Measurements from ENCODE around the gene FICD. TPM values are rescaled to one million over a fixed set of nuclear protein-coding genes. Genes with fewer than 3 reads are reported as not detected.

FICD gene
- total RNA-seq, 4 donors from 2014 or later, result 5.6 to 7.2 (median 6.5) TPM

DNA sequence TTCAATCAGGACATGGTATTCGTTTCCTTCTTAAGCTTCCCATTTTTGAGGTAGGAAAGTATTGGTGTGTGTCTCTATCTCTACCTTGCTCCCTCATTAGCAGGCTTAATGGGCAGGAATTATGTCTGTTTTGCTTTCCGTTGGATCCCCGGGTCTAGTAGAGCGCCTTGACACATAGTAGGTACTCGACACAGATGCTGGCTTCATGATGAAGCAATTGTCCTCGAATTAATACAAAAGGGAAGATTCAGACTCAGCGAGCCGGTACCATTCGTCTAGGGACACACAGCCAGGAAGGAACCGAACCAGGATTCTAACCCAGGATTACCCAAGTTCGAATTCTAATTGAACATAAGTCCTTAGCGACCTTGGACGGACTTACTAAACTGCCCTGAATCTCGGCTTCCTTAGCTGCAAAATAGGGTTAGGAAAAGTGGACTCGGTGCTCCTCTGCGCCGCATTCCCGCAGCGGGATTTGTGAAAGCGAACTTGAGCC lies 46.8 kb downstream of the FICD start:
- Histone ChIP-seq H3K36me3 (peaks cover 26 to 42% (median 34%) of the 10 kb centered on the region in 4 donors), H3K27me3 (no peaks in the 10 kb centered on the region), H3K27ac (replicated peaks in 1 of 4) (peak overlapping the region; percentile 93 to 95 (median 95)), H3K9me3 (no peaks in the 10 kb centered on the region), H3K4me1 (peaks cover 63 to 80% (median 78%) of the 10 kb centered on the region in 4 donors), H3K4me3 (peak overlapping the region; percentile 82 to 93 (median 84))
- TF ChIP-seq, protein P1, sequence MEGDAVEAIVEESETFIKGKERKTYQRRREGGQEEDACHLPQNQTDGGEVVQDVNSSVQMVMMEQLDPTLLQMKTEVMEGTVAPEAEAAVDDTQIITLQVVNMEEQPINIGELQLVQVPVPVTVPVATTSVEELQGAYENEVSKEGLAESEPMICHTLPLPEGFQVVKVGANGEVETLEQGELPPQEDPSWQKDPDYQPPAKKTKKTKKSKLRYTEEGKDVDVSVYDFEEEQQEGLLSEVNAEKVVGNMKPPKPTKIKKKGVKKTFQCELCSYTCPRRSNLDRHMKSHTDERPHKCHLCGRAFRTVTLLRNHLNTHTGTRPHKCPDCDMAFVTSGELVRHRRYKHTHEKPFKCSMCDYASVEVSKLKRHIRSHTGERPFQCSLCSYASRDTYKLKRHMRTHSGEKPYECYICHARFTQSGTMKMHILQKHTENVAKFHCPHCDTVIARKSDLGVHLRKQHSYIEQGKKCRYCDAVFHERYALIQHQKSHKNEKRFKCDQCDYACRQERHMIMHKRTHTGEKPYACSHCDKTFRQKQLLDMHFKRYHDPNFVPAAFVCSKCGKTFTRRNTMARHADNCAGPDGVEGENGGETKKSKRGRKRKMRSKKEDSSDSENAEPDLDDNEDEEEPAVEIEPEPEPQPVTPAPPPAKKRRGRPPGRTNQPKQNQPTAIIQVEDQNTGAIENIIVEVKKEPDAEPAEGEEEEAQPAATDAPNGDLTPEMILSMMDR (IDR thresholded peaks at IDR 0.05), result no peak
- TF ChIP-seq POLR2A (IDR thresholded peaks at IDR 0.05; ENCODE audit: low read depth), result no peak
- TF ChIP-seq POLR2AphosphoS5 (IDR thresholded peaks at IDR 0.05), result no peak
- DNase-seq (ENCODE audit: extremely low spot score), result no peak
- intact Hi-C loops (cut with DNase I), result loop anchor here (5.0 kb wide), 1 partner anchor 290 kb away; no protein-coding TSS in a partner anchor
- under 1% methylated on average over 20 of the region's 20 CpGs for whole genome bisulfite sequencing

DNA sequence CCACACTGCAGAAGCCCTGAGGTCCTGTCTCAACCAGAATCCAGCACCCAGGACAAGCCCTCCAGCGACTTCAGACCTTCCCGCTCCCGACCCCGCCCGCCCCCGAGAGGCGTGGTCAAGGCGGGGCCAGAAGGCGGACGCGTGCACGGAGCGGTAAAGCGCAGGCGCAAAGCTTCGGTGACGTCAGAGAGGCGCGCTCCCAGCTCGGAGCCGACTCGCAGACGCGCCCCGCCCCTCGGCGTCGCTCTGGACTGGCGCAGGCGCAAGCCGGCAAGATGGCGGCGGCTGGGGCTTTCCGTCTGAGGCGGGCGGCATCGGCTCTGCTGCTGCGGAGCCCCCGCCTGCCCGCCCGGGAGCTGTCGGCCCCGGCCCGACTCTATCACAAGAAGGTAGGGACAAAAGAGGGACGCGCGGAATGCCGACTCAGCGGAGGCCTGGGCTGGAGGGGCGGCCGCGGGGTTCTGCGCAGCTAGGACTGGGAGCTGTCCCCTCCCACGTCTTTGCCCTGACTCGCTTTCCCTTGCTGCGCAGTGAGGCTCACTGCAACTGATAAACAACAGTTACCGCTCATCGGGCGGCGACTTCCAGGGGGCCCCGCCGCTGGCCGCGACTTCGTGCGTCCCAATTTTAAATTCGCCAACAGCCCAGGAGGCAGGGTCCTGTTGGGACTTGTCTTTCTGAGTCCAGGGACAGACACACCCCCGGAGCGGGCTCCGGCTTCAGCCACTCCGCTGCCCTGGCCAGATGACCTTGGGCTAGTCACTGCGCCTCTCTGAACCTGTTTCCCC lies 47.5 kb downstream of the FICD start, which contains the start of gene ISCU:
TSS of gene ISCU (plus strand) at position 249 of the 788 bp plus-strand sequence. CDS start at position 276, 27 bp downstream.
- H3K36me3 ChIP-seq, result peaks cover 32 to 45% (median 39%) of the 10 kb centered on the region in 4 donors
- no peaks in the 10 kb centered on the region for H3K27me3 ChIP-seq
- TF ChIP-seq, protein P1 (IDR thresholded peaks at IDR 0.05), result peak in 1 of 3 experiments; percentile 6
- TF ChIP-seq POLR2AphosphoS5 (IDR thresholded peaks at IDR 0.05) (peak; percentile 93 to 98), POLR2A (IDR thresholded peaks at IDR 0.05; ENCODE audit: low read depth) (peak; percentile 92), EP300 (IDR thresholded peaks at IDR 0.05) (no peak)
- peak within 1 kb of the TSS; percentile 82 to 93 (median 84) for H3K4me3 ChIP-seq
- intact Hi-C loops (cut with DNase I), result loop anchor here (1.0 to 5.0 kb wide), 2 partner anchors 56 to 290 kb away; no protein-coding TSS in a partner anchor
- H3K4me1 ChIP-seq, result peaks cover 59 to 80% (median 74%) of the 10 kb centered on the region in 4 donors
- peak; percentile 98 for DNase-seq (ENCODE audit: extremely low spot score)
- H3K27ac ChIP-seq (replicated peaks in 1 of 4), result peak within 1 kb of the TSS; percentile 93 to 95 (median 95)
- H3K9me3 ChIP-seq, result no peaks in the 10 kb centered on the region
- WGBS, result 0% methylated on average over 8 of the region's 72 CpGs

DNA sequence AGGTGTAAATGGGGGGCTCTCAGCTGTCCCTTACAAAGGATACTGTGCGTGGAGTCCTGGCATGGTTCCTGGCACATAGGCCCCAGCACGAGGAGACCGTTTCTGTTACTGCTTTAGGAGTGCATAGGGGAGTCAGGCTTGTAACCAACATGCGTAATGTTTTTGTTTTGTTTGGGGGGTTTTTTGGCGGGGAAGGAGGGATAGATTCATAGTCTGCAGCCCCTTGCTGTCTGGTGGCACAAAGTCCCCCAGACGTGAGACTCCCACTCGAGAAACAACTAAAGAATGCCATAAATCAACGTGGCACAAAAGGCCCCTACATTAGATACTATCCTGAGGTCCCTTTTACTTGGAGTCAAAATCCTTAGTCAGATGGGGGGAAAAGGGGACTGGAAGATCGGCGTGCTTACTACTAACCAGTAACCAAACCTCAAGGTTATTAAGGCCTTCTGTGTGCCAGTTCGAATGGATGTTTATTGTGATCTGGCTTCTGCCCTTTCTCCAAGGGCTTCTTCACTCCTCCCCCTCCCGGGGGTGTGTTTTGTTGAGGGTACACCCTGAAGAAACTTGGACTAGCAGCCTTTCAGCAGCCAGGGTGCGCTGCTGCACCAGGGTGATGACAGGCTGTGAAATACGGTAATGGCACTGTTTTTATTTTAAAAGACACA lies 48.2 kb downstream of the FICD start:
- Histone ChIP-seq H3K4me1 (peaks cover 61 to 78% (median 71%) of the 10 kb centered on the region in 4 donors), H3K27me3 (no peaks in the 10 kb centered on the region), H3K9me3 (no peaks in the 10 kb centered on the region), H3K36me3 (peaks cover 39 to 47% (median 43%) of the 10 kb centered on the region in 4 donors), H3K27ac (replicated peaks in 1 of 4) (peak overlapping the region; percentile 93 to 95 (median 95)), H3K4me3 (peak overlapping the region; percentile 82 to 93 (median 84))
- intact Hi-C loops (cut with DNase I), result loop anchor here (1.0 to 5.0 kb wide), 2 partner anchors 55 to 289 kb away; no protein-coding TSS in a partner anchor
- TF ChIP-seq EP300 (IDR thresholded peaks at IDR 0.05), result no peak
- no peak for TF ChIP-seq POLR2A (IDR thresholded peaks at IDR 0.05; ENCODE audit: low read depth)
- peak; percentile 72 to 81 for TF ChIP-seq POLR2AphosphoS5 (IDR thresholded peaks at IDR 0.05)
- TF ChIP-seq, protein P1 (IDR thresholded peaks at IDR 0.05), result peak; percentile 86 to 94 (median 87)
- peak; percentile 94 for DNase-seq (ENCODE audit: extremely low spot score)
- 3% methylated on average over 14 of the region's 14 CpGs for WGBS

DNA sequence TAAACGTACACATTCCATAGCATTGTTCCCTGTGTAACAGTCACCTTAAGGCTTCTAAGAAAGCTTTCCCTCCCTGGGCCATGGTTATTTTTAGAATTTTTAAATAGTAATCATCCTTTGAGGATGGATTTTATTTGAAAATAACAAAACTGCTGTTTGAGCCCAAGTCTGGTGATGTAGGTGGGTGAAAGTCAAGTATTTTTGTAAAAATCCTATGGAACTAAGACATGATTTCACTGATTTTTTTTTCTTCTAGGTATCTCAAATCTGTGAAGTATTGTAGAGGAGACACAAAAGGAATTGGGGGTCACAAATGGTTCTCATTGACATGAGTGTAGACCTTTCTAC lies 48.7 kb downstream of the FICD start:
- Histone ChIP-seq H3K4me1 (peaks cover 60 to 73% (median 66%) of the 10 kb centered on the region in 4 donors), H3K27me3 (no peaks in the 10 kb centered on the region), H3K4me3 (peak overlapping the region; percentile 82 to 93 (median 84)), H3K9me3 (no peaks in the 10 kb centered on the region), H3K27ac (replicated peaks in 1 of 4) (peak overlapping the region; percentile 29 to 95 (median 94)), H3K36me3 (peaks cover 43 to 49% (median 47%) of the 10 kb centered on the region in 4 donors)
- TF ChIP-seq POLR2A (IDR thresholded peaks at IDR 0.05; ENCODE audit: low read depth) (no peak), EP300 (IDR thresholded peaks at IDR 0.05) (no peak), POLR2AphosphoS5 (IDR thresholded peaks at IDR 0.05) (no peak)
- TF ChIP-seq, protein P1 (IDR thresholded peaks at IDR 0.05), result no peak
- DNase-seq (ENCODE audit: extremely low spot score), result no peak
- intact Hi-C loops (cut with DNase I), result loop anchor here (1.0 to 5.0 kb wide), 3 partner anchors 55 to 387 kb away; no protein-coding TSS in a partner anchor
- WGBS, result 5% methylated on average over 1 of the region's 1 CpG

Measured in esophagus muscularis mucosa (tissue), 4 donors.